PC-9 (cell line): ENCODE results near the gene TJP2.

Experiments used
- EZH2 ChIP-seq: fragments of 200-600 bp; sonication (generic); IDR thresholded peaks from 2 replicates; pipeline ENCODE4 v1.8.0; 2017; ENCODE audit warnings: antibody characterized with exemption, low read depth
- TF ChIP-seq, protein P1 (sequence below): fragments of 200-600 bp; sonication (generic); conservative IDR thresholded peaks from 2 replicates; pipeline ENCODE4 v1.6.1; 2017; ENCODE audit warnings: mixed run types, antibody characterized with exemption, mild to moderate bottlenecking, moderate library complexity

DNA sequence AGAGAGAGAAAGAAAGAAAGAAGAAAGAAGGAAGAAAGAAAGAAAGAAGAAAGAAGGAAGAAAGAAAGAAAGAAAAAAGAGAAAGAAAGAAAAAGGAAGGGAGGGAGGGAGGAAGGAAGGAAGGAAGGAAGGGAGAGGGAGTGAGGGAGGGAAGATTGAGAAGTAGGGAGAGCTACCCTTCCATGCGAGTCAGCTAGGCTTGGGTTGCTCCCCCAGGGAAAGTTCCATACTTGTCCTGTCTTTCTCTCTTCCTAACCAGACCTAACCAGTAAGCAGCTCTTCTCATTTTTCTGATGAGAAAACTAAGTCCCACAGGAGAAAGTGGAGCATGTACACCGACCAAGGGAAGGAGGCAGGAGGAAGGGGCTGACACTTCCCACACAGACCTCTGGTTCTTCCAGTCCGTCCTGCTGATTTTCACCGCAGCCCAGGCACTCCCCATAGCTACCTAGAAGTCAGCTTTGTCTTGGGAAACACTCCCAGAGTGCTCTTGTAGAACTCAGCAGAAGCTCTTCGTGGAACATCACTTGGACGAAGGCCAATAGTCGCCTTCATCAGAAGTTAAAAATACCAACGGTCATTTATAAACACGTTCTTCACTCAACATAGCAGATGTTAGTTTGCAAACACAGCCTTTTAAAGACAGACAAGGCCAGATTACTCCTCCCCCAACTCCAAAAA, 121.9 kb downstream of the TJP2 start:
- no peak for TF ChIP-seq EZH2
- TF ChIP-seq, protein P1, sequence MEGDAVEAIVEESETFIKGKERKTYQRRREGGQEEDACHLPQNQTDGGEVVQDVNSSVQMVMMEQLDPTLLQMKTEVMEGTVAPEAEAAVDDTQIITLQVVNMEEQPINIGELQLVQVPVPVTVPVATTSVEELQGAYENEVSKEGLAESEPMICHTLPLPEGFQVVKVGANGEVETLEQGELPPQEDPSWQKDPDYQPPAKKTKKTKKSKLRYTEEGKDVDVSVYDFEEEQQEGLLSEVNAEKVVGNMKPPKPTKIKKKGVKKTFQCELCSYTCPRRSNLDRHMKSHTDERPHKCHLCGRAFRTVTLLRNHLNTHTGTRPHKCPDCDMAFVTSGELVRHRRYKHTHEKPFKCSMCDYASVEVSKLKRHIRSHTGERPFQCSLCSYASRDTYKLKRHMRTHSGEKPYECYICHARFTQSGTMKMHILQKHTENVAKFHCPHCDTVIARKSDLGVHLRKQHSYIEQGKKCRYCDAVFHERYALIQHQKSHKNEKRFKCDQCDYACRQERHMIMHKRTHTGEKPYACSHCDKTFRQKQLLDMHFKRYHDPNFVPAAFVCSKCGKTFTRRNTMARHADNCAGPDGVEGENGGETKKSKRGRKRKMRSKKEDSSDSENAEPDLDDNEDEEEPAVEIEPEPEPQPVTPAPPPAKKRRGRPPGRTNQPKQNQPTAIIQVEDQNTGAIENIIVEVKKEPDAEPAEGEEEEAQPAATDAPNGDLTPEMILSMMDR = no peak
